GM20000 (cell line): ENCODE data around the gene NINJ2.

Experiments
- DNase-seq: peaks from one replicate; pipeline ENCODE4 v3.0.0; 2012; ENCODE audit warnings: low spot score
- TF ChIP-seq, protein P1 (sequence below): IDR thresholded peaks from 2 replicates; pipeline ENCODE4 v1.5.1; 2012; ENCODE audit warnings: mild to moderate bottlenecking, control low read depth; ENCODE audit errors: extremely low read depth, missing control alignments

The NINJ2 gene

DNA sequence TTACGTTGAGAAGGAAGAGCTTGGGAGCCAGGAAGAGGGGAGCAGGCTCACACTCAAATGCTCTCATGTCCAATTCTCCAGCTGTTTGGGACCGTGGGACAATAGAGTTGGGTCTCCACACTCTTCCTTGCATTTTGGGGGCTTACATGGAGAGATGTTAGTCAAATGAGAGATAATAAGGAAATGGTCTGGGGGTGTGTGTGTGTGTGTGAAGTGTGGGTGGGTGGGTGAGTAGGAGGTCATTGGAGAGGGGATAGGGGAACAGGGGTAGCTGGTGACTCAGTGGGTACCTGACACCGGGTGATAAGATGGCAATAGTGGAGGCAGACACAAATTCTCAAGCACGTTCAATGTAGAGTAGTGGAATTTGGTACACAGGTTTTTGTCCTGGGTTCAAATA lies 135.5 kb downstream of the NINJ2 start:
- DNase-seq: no peak
- TF ChIP-seq, protein P1, sequence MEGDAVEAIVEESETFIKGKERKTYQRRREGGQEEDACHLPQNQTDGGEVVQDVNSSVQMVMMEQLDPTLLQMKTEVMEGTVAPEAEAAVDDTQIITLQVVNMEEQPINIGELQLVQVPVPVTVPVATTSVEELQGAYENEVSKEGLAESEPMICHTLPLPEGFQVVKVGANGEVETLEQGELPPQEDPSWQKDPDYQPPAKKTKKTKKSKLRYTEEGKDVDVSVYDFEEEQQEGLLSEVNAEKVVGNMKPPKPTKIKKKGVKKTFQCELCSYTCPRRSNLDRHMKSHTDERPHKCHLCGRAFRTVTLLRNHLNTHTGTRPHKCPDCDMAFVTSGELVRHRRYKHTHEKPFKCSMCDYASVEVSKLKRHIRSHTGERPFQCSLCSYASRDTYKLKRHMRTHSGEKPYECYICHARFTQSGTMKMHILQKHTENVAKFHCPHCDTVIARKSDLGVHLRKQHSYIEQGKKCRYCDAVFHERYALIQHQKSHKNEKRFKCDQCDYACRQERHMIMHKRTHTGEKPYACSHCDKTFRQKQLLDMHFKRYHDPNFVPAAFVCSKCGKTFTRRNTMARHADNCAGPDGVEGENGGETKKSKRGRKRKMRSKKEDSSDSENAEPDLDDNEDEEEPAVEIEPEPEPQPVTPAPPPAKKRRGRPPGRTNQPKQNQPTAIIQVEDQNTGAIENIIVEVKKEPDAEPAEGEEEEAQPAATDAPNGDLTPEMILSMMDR: no peak

DNA sequence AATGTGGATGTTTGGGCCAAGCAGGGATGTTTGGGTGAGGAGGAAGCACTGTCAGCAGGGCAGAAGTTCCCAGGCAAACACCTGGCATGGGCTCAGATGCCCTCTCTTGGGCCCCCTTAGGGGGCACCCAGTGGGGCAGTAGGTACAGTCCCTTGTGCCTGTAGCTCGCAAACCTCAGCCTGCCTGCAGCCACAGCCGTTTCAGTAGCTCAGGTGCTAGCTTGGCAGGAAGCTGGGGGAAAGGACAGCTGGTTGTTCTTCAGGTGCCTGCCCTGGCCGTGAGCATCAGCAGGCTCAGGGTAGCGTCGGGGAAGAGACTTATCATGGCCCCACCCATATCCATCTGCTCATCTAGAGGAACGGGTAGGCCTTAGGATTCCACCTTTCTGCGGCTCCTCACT lies 136.0 kb downstream of the NINJ2 start:
- TF ChIP-seq, protein P1: no peak
- DNase-seq: no peak

DNA sequence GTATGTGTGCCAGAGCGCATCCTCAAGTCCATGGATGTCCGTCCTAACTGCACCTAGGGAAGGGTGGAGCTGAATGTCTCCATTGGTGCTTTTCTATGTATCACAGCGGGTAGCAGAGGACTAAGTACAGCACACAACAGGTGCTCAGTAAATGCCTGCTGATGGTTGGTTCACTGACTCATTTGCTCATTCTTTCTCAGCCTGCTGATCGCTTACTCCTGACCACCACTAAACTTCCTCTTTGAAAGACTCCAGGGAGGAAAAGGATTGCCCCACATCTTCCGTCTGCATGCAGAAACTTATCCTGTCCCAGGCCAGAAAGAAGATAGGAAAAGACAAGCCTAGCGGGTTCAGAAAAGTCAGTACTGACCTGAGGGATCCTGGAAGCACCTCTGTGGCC lies 137.2 kb downstream of the NINJ2 start:
- no peak for DNase-seq
- TF ChIP-seq, protein P1: no peak

DNA sequence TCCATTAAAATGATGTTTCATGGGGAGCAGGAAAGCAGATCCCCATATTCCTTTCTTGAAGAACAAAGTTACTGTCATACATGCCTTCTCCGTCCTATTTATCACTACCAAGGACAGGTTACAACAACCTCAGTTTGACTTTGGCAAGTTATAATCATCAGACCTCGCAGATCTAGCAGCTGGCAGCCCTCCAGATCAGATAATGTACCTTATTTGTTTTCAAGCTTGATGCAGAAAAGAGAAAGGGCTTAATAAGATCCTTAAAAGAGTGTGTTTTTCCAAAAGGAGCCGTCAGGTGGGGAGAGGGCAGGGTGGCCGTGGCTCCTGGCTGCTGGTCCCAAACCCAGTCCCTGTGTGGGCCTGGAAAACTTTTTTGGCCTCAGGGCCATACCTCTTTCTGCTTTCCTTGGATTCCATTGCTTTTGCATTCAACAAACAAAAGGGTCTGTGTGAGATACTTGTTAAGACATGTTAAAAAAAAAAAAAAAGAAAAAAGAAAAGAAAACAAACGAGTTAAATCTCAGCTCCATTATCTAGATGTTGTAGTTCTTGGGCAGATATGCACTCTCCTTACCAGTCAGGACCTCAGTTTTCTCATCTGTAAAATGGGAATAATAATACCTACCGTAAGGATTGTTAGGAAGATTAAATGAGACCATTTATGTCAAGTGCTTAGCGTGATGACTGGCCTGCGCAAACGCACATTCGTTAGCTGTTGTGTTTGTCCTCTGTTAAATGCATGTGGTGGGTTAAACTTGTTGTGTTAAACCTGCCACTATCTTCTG lies 138.9 kb downstream of the NINJ2 start:
- no peak for DNase-seq
- TF ChIP-seq, protein P1: no peak

DNA sequence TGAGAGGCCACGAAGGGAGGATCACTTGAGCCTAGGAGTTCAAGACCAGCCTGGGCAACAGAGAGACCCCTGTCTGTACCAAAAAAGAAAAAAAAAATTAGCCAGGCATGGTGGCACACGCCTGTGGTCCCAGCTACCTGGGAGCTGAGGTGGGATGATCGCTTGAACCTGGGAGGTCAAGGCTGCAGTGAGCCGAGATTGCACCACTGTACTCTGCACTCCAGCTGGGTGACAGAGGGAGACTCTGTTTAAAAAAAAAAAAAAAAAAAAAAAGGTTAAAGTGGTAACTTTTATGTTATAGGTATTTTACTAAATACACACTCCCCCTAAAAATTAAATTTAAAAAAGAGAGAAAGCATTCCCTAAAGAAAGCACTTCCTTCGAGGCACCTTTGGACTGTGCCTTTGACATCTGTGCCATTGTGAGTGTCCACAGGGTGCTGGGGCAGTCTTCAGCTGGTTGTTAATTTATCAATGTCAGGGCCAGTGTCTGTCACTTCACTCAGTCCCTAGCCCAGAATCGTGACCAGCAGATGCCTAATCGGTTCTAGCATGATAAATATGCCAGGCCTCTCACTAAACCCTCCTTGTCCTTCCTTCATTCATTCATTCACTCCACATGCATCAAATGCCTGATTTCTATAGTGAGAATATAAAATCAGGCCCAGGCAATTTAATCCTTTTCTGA lies 140.4 kb downstream of the NINJ2 start:
- TF ChIP-seq, protein P1: no peak
- DNase-seq: no peak

DNA sequence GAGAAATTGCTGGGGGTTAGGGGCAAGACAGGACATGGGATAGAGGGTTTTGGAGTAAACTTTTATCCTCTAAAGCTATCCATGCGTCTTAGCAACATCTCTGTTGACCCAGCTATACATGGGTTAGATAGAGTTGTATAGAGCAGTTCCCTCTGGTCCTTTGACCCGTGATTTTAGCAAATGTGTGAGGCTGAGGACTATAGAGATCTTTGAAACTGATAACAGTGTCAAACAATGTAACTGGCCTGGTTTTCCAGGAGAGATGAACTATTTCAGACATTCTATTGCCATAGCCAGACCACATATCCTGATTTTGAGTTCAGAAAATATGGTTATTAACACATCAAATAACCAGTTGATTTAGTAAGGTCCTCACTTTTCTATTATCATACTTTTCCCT lies 143.1 kb downstream of the NINJ2 start:
- TF ChIP-seq, protein P1: no peak
- no peak for DNase-seq

DNA sequence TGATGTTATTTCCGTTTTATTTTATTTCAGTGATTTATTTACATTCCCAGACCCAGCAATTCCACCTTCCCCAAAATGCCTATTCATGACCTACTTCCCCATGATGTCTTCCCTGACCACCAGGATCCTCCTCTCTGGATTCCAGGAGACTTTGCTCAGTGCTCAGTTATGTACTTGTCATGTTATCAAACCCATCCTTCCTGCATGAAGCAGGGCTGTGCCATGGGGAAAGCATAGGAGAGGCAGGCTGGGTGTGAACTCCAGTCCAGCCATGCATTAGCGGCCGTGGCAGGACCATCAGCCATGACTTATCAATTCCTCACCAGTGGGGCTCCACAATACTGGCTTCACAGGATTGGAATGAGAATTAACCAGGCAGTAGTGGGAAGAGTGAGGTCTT lies 145.7 kb downstream of the NINJ2 start:
- TF ChIP-seq, protein P1: no peak
- DNase-seq: no peak
